Uterus (tissue), 4 donors: ENCODE data around the gene C11orf91. TPM values are rescaled to one million over a fixed set of nuclear protein-coding genes. Genes with fewer than 3 reads are reported as not detected.
"Not testable (repeated sequence)": the region's sequence is repeated elsewhere in the genome, so short reads cannot be mapped to it uniquely, and the experiment has no call there.

Experiments used
- DNase-seq, 2 donors: peaks; one replicate each; pipeline ENCODE4 v3.0.0-alpha.2; 2019 to 2020
- H3K27ac ChIP-seq, 2 donors: fragments of 200-600 bp; sonication (generic); 1 replicate in 1 of 2; 2 replicates in 1 of 2; pipeline ENCODE4 v1.5.1; 2016 to 2018
- H3K27me3 ChIP-seq, 2 donors: fragments of 200-600 bp; sonication (generic); one replicate each; pipeline ENCODE4 v1.5.1; 2018 to 2019; ENCODE audit warnings: control low read depth in 1 of 2
- H3K36me3 ChIP-seq, 2 donors: fragments of 200-600 bp; sonication (generic); one replicate each; pipeline ENCODE4 v1.5.1; 2019; ENCODE audit warnings: control low read depth in 1 of 2
- H3K4me1 ChIP-seq, 2 donors: fragments of 200-600 bp; sonication (generic); one replicate each; pipeline ENCODE4 v1.5.1; 2018 to 2019; ENCODE audit warnings: control low read depth in 1 of 2
- H3K4me3 ChIP-seq, 2 donors: fragments of 200-600 bp; sonication (generic); 1 replicate in 1 of 2; 2 replicates in 1 of 2; pipeline ENCODE4 v1.5.1; 2018 to 2019; ENCODE audit warnings: mild to moderate bottlenecking in 1 of 2
- H3K9me3 ChIP-seq, 2 donors: fragments of 200-600 bp; sonication (generic); one replicate each; pipeline ENCODE4 v1.5.1; 2019; ENCODE audit warnings: control low read depth in 1 of 2
- CTCF ChIP-seq, 4 experiments: fragments of 200-600 bp in 2 of 4; fragments of 450-650 bp in 2 of 4; sonication (generic) in 2 of 4; IDR thresholded peaks; one replicate each; pipeline ENCODE4 v1.5.1; 2016 to 2019; ENCODE audit warnings: antibody characterized with exemption in 4 of 4, mild to moderate bottlenecking in 2 of 4, moderate library complexity in 1 of 4
- POLR2A ChIP-seq, 2 donors: fragments of 450-650 bp; IDR thresholded peaks; one replicate each; pipeline ENCODE4 v1.6.1; 2016; ENCODE audit warnings: antibody characterized with exemption in 2 of 2, mild to moderate bottlenecking in 1 of 2, moderate library complexity in 1 of 2
- intact Hi-C: fragments of 100-400 bp; cut with DNase I; formaldehyde crosslinking; loops from one replicate; pipeline ENCODE4 v1.15.1; 2023; ENCODE audit warnings: low total_unique reads
- total RNA-seq, 4 donors: library from RNA; depleted of rRNA in 3 of 4; stranded (reverse); fragments of >200 nt in 3 of 4; gene quantifications; one replicate each; pipeline versions ENCODE4 v1.1.0 to v1.2.4, GENCODE V29; 2014 to 2023
- donor health status: DM: yes; HTN: yes; CAD: no.

The C11orf91 gene
- total RNA-seq, 4 donors from 2014 or later, result not detected

- no peak overlapping the region for H3K4me3 ChIP-seq
- H3K9me3 ChIP-seq, result no peaks in the 10 kb centered on the region
- TF ChIP-seq POLR2A (IDR thresholded peaks at IDR 0.05), result no peak
- TF ChIP-seq CTCF (IDR thresholded peaks at IDR 0.05), result peak; percentile 52 to 68 (median 61)
- no peaks in the 10 kb centered on the region for H3K36me3 ChIP-seq
- intact Hi-C loops, result loop anchor here (10.0 kb wide), 1 partner anchor 523 kb away; the partner anchor contains the start of gene CSTF3
- no peaks in the 10 kb centered on the region for H3K27me3 ChIP-seq
- H3K27ac ChIP-seq, result no peak overlapping the region
- peaks cover 0 to 10% of the 10 kb centered on the region in 2 donors for H3K4me1 ChIP-seq
- peak in 1 of 2 donors; percentile 56 for DNase-seq
Measured at GRCh38 chr11:33687733-33688479, 12.7 kb downstream of the C11orf91 start.

GRCh38 chr11:33685082-33685481 is 15.5 kb downstream of the C11orf91 start:
- no peak for DNase-seq
- TF ChIP-seq CTCF (IDR thresholded peaks at IDR 0.05), result no peak
- TF ChIP-seq POLR2A (IDR thresholded peaks at IDR 0.05), result no peak
- Histone ChIP-seq H3K36me3 (no peaks in the 10 kb centered on the region), H3K4me1 (no peaks in the 10 kb centered on the region), H3K27me3 (no peaks in the 10 kb centered on the region), H3K4me3 (no peak overlapping the region), H3K27ac (no peak overlapping the region), H3K9me3 (no peaks in the 10 kb centered on the region)
- intact Hi-C loops, result loop anchor here (10.0 kb wide), 1 partner anchor 520 kb away; the partner anchor contains the start of gene CSTF3

GRCh38 chr11:33684003-33684706 is 16.5 kb downstream of the C11orf91 start:
- no peaks in the 10 kb centered on the region for H3K36me3 ChIP-seq
- intact Hi-C loops, result loop anchor here (10.0 kb wide), 1 partner anchor 519 kb away; the partner anchor contains the start of gene CSTF3
- no peak overlapping the region for H3K4me3 ChIP-seq
- TF ChIP-seq CTCF (IDR thresholded peaks at IDR 0.05), result no peak
- DNase-seq, result no peak
- H3K27ac ChIP-seq, result no peak overlapping the region
- no peaks in the 10 kb centered on the region for H3K9me3 ChIP-seq
- no peaks in the 10 kb centered on the region for H3K27me3 ChIP-seq
- no peaks in the 10 kb centered on the region for H3K4me1 ChIP-seq

DNA sequence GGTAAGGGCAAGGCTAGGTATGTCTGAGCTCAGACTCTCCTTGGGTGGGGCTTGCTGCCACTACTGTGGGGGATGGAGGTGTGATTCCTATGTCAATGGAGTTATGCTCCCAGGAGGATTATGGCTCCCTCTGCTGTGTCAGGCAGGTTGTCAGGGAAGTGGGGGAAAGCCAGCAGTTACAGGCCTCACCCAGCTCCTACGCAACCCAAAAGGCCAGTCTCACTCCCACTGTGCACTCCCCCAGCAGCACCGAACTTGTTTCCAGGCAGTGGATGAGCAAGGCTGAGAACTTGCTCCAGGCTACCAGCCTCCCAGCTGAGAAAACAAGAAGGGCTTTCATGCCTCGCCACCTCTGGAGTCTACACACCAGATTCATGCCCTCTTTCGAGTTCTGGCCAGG is 18.2 kb downstream of the C11orf91 start:
- no peaks in the 10 kb centered on the region for H3K36me3 ChIP-seq
- H3K4me3 ChIP-seq, result no peak overlapping the region
- no peaks in the 10 kb centered on the region for H3K9me3 ChIP-seq
- H3K27me3 ChIP-seq, result no peaks in the 10 kb centered on the region
- H3K27ac ChIP-seq, result no peak overlapping the region
- no peak for DNase-seq
- TF ChIP-seq CTCF (IDR thresholded peaks at IDR 0.05) (no peak), POLR2A (IDR thresholded peaks at IDR 0.05) (no peak)
- intact Hi-C loops, result loop anchor here (10.0 kb wide), 1 partner anchor 518 kb away; the partner anchor contains the start of gene CSTF3
- H3K4me1 ChIP-seq, result no peaks in the 10 kb centered on the region

DNA sequence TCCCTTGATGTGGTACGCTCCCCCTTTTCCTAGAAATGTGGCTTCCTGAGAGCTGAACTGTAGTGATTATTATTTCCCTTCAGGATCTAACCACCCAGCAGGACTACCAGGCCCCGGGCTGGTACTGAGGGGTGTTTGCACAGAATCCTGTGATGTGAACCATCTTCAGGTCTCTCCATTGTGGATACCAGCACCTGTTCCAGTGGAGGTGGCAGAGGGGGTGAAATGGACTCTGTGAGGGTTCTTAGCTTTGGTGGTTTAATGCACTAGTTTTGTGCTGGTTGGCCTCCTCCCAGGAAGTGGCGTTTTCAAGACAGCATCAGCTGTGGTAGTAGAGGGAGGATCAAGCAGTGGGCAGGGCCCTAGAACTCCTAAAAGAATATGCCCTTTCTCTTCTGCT is 18.6 kb downstream of the C11orf91 start:
- Histone ChIP-seq H3K36me3 (no peaks in the 10 kb centered on the region), H3K27ac (no peak overlapping the region), H3K27me3 (no peaks in the 10 kb centered on the region), H3K4me1 (no peaks in the 10 kb centered on the region), H3K9me3 (no peaks in the 10 kb centered on the region), H3K4me3 (no peak overlapping the region)
- intact Hi-C loops, result loop anchor here (10.0 kb wide), 1 partner anchor 517 kb away; the partner anchor contains the start of gene CSTF3
- no peak for DNase-seq
- no peak for TF ChIP-seq CTCF (IDR thresholded peaks at IDR 0.05)
- TF ChIP-seq POLR2A (IDR thresholded peaks at IDR 0.05), result no peak

DNA sequence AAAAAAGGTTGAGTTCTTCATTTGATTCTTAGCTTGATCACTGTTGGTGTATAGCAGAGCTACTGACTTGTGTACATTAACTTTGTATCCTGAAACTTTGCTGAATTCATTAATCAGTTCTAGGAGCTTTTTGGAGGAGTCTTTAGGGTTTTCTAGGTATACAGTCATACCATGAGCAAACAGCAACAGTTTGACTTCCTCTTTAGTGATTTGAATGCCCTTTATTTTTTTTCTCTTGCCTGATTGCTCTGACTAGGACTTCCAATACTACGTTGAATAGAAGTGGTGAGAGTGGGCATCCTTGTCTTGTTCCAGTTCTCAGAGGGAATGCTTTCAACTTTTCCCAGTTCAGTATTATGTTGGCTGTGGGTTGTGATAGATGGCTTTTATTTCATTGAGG is 22.0 kb downstream of the C11orf91 start:
- H3K27ac ChIP-seq, H3K27me3 ChIP-seq, H3K9me3 ChIP-seq, DNase-seq, H3K36me3 ChIP-seq, H3K4me1 ChIP-seq, H3K4me3 ChIP-seq, intact Hi-C loops: not testable (repeated sequence)
